ENCODE measurements around the gene WWOX. TPM values are rescaled to one million over a fixed set of nuclear protein-coding genes. Genes with fewer than 3 reads are reported as not detected.

Gene WWOX
- total and polyA plus RNA-seq, 2 of the 8 experiments (the other 6 are each of a cell fraction or from before 2014, with no cell fraction given): 5.4 to 16.7 TPM

GRCh38 chr16:78372277-78372676, 272.8 kb downstream of the WWOX start (continued):
- TF ChIP-seq KDM4A (IDR thresholded peaks at IDR 0.05; ENCODE audit: low read depth, low read length, severe bottlenecking) (no peak), RFX5 (IDR thresholded peaks at IDR 0.05; ENCODE audit: borderline replicate concordance, low read depth, low read length) (no peak), FOSL1 (IDR thresholded peaks at IDR 0.05; ENCODE audit: insufficient read depth, low read depth, low read length) (no peak), RBBP5 (IDR thresholded peaks at IDR 0.05; ENCODE audit: borderline replicate concordance, low read depth, low read length) (no peak), MAX (IDR thresholded peaks at IDR 0.05) (no peak), TBP (IDR thresholded peaks at IDR 0.05; ENCODE audit: low read depth, low read length) (no peak), SIRT6 (IDR thresholded peaks at IDR 0.05; ENCODE audit: low read length) (no peak), YY1 (IDR thresholded peaks at IDR 0.05; ENCODE audit: low read depth, low read length) (no peak)

All from H1 (cell line).